ENCODE results near the gene METTL25B. TPM values are rescaled to one million over a fixed set of nuclear protein-coding genes. Genes with fewer than 3 reads are reported as not detected.

Gene METTL25B
- 46.0 and 68.9 TPM in 2 replicates for total RNA-seq (2022)
- percentile 75 among the genes with signal in this experiment for Bru-seq, nascent RNA
- percentile 85 among the genes with signal in this experiment for BruChase-seq, experiment 1, labeled RNA remaining after a 6-hour chase
- percentile 87 among the genes with signal in this experiment for BruChase-seq, experiment 2, labeled RNA remaining after a 2-hour chase
- long read RNA-seq, transcript RRNAD1-201 (8 exons, 2,254 nt), result major isoform, 9 of 37 reads
- long read RNA-seq, partial matches to known transcripts, result 0 of 37 reads
- long read RNA-seq, other reads (novel, unspliced or antisense), result 27 of 37 reads

- Mint-ChIP-seq H3K4me1 (ENCODE audit: insufficient read depth, unreplicated experiment) (peaks cover 32% of the 10 kb centered on the region), H3K27ac (ENCODE audit: low read depth, unreplicated experiment) (no peak within 1 kb of the TSS), H3K27me3 (ENCODE audit: insufficient read depth, unreplicated experiment) (no peaks in the 10 kb centered on the region), H3K36me3 (ENCODE audit: insufficient read depth, unreplicated experiment) (peaks cover 13% of the 10 kb centered on the region), H3K9me3 (ENCODE audit: unreplicated experiment) (no peaks in the 10 kb centered on the region), H3K4me3 (ENCODE audit: unreplicated experiment) (no peak within 1 kb of the TSS)
- ChIA-PET POLR2A (interaction anchor here (0.7 to 8.9 kb wide), 30 partner anchors 8 to 271 kb away, joined by 3 to 231 read pairs (median 5); partner anchors contain the start of genes HDGF, MRPL24, NAXE and PRCC), CTCF (interaction anchor here (0.6 to 39.7 kb wide), 18 partner anchors 15 to 199 kb away, joined by 4 to 2415 read pairs (median 24); partner anchors contain the start of genes CRABP2, HDGF, MRPL24 and NES)
- intact Hi-C loops (cut with micrococcal nuclease), result no loop called here
- no peak for TF ChIP-seq CTCF (IDR thresholded peaks at IDR 0.05; ENCODE audit: unreplicated experiment)
- no TSS peak for BruUV-seq (replicated peaks)
- peak; percentile 88 for DNase-seq (ENCODE audit: unreplicated experiment)
Observed at GRCh38 chr1:156727926-156728598, at the start of gene METTL25B. Gene METTL25B (plus strand): TSS chr1:156728469. CDS start chr1:156729105, 636 bp downstream.

- H3K36me3 Mint-ChIP-seq (ENCODE audit: insufficient read depth, unreplicated experiment), result peaks cover 5% of the 10 kb centered on the region
- no peak for TF ChIP-seq CTCF (IDR thresholded peaks at IDR 0.05; ENCODE audit: unreplicated experiment)
- no peak overlapping the region for H3K4me3 Mint-ChIP-seq (ENCODE audit: unreplicated experiment)
- BruUV-seq (replicated peaks), result no TSS peak
- peaks cover 27% of the 10 kb centered on the region for H3K27me3 Mint-ChIP-seq (ENCODE audit: insufficient read depth, unreplicated experiment)
- POLR2A ChIA-PET, result interaction anchor here (0.7 to 1.3 kb wide), 2 partner anchors 9 to 48 kb away, joined by 3 read pairs; partner anchors contain the start of genes ISG20L2 and METTL25B
- CTCF ChIA-PET, result interaction anchor here (0.5 to 47.2 kb wide), 14 partner anchors 10 to 985 kb away, joined by 3 to 2415 read pairs (median 4); partner anchors contain the start of genes CRABP2, ISG20L2 and METTL25B
- intact Hi-C loops (cut with micrococcal nuclease), result no loop called here
- H3K9me3 Mint-ChIP-seq (ENCODE audit: unreplicated experiment), result no peaks in the 10 kb centered on the region
- H3K4me1 Mint-ChIP-seq (ENCODE audit: insufficient read depth, unreplicated experiment), result peaks cover 23% of the 10 kb centered on the region
- H3K27ac Mint-ChIP-seq (ENCODE audit: low read depth, unreplicated experiment), result no peak overlapping the region
- DNase-seq (ENCODE audit: unreplicated experiment), result no peak
Observed at GRCh38 chr1:156680056-156680455, 48.2 kb upstream of the METTL25B start.

GRCh38 chr1:156681196-156681960 is 46.9 kb upstream of the METTL25B start:
- H3K27me3 Mint-ChIP-seq (ENCODE audit: insufficient read depth, unreplicated experiment), result peaks cover 27% of the 10 kb centered on the region

More at GRCh38 chr1:156681196-156681960, 46.9 kb upstream of the METTL25B start:
- ChIA-PET POLR2A (interaction anchor here (1.4 to 1.6 kb wide), 2 partner anchors 20 to 45 kb away, joined by 4 to 6 read pairs; no protein-coding TSS in a partner anchor), CTCF (interaction anchor here (0.6 to 47.2 kb wide), 17 partner anchors 8 to 336 kb away, joined by 3 to 2415 read pairs (median 4); partner anchors contain the start of genes CRABP2, HAPLN2, ISG20L2 and METTL25B)
- H3K4me3 Mint-ChIP-seq (ENCODE audit: unreplicated experiment), result no peak overlapping the region
- intact Hi-C loops (cut with micrococcal nuclease), result no loop called here
- no peak for DNase-seq (ENCODE audit: unreplicated experiment)
- BruUV-seq (replicated peaks), result no TSS peak
- H3K27ac Mint-ChIP-seq (ENCODE audit: low read depth, unreplicated experiment), result no peak overlapping the region
- no peaks in the 10 kb centered on the region for H3K9me3 Mint-ChIP-seq (ENCODE audit: unreplicated experiment)
- H3K4me1 Mint-ChIP-seq (ENCODE audit: insufficient read depth, unreplicated experiment), result peaks cover 23% of the 10 kb centered on the region
- no peak for TF ChIP-seq CTCF (IDR thresholded peaks at IDR 0.05; ENCODE audit: unreplicated experiment)
- peaks cover 5% of the 10 kb centered on the region for H3K36me3 Mint-ChIP-seq (ENCODE audit: insufficient read depth, unreplicated experiment)
